GDM1 (cell line): ENCODE results near the gene MCOLN1.
"Not testable (repeated sequence)": the region's sequence is repeated elsewhere in the genome, so short reads cannot be mapped to it uniquely, and the experiment has no call there.

Source experiments
- DNase-seq: peaks from one replicate; lab custom pipeline; 2025; lab: John Stamatoyannopoulos, UW

Gene MCOLN1

DNA sequence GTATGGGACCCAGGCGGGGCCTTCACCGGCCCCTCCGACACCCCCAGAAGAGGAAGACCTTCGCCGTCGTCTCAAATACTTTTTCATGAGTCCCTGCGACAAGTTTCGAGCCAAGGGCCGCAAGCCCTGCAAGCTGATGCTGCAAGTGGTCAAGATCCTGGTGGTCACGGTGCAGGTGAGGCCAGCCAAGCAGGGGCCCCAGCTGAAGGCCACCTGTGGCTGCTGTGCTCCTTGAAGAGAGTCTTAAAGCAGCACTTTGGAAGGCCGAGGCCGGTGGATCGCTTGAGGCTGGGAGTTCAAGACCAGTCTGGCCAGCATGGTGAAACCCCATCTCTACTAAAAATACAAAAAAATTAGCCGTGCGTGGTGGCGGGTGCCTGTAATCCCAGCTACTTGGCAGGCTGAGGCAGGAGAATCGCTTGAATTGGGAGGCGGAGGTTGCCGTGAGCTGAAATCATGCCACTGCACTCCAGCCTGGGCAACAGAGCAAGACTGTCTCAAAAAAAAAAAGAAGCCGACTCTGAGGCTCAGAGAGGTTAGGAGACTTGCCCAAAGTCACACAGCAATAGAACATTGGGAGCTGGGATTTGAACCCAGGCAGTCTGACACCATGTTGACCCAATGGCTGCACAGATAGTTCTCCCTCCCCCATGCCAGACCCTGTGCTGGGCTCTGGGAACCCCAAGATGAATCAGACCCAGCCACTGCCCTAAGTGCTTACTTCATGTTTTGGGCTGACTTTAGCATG, 2.7 kb downstream of the MCOLN1 start:
- no peak for DNase-seq

DNA sequence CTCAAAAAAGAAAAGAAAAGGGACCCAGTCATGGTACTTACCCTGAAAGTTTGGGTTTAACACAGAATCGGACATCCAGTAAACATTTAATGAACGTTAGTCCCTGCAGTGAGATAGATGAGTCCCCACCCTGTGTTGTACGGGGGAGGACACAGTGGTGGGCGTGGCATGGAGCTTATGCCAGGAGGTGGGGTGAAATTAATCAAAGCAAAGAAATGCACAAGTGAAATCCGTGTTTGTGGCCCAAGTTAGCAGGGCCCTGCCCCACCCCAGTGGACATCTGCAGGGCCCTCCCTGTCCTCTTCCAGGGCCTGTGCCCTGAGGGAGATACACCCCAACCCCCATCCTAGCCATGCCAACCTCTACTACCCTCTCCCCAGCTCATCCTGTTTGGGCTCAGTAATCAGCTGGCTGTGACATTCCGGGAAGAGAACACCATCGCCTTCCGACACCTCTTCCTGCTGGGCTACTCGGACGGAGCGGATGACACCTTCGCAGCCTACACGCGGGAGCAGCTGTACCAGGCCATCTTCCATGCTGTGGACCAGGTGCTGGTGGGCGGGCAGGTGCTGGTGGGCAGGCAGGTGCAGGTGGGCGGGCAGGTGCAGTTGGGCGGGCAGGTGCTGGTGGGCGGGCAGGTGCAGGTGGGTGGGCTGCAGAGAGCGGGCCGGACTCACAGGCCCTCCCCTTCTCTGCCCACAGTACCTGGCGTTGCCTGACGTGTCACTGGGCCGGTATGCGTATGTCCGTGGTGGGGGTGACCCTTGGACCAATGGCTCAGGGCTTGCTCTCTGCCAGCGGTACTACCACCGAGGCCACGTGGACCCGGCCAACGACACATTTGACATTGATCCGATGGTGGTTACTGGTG, 3.9 kb downstream of the MCOLN1 start:
- no peak for DNase-seq

DNA sequence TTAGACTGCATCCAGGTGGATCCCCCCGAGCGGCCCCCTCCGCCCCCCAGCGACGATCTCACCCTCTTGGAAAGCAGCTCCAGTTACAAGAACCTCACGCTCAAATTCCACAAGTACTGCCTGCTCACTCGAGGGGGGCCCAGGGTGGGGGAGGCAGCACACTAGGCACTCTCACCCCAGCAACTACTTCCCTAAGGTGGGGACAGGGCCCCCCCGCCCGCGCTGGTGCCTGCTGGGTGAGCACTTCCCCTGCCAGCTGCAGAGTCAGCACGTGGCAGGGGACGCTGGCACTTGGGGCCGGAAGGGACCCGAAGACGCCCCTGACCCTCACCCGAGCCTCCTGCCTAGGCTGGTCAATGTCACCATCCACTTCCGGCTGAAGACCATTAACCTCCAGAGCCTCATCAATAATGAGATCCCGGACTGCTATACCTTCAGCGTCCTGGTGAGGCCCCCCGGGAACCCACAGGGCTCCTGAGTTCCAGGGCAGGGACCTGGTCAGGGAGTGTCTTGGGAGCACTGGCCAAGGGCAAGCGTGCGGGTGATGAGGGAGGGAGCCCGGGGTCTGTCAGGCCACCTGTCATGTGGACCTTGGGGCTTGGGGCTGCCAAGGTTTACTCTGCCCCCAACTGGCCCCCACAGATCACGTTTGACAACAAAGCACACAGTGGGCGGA, 5.2 kb downstream of the MCOLN1 start:
- DNase-seq, result no peak

GRCh38 chr19:7528192-7528519, 5.7 kb downstream of the MCOLN1 start:
- no peak for DNase-seq

DNA sequence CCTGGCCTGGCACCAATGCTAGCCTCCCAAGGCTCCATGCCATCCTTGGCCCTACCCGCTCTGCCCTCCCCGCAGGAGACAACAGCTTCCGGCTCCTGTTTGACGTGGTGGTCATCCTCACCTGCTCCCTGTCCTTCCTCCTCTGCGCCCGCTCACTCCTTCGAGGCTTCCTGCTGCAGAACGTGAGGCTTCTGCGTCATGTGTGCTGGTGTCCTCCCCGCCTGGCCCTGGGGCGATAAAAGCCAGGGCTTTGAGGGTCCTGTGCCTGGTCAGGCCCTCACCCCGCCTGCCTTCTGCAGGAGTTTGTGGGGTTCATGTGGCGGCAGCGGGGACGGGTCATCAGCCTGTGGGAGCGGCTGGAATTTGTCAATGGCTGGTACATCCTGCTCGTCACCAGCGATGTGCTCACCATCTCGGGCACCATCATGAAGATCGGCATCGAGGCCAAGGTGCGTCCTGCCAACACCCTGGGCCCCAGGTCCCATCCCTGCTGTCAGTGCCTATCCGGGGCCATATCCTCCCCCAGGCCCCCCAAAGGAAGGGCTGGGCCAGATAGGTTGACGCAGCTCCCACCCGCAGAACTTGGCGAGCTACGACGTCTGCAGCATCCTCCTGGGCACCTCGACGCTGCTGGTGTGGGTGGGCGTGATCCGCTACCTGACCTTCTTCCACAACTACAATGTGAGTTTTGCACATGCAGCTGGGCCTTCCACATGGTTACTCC, 6.3 kb downstream of the MCOLN1 start:
- DNase-seq, result no peak

GRCh38 chr19:7529246-7529600, 6.8 kb downstream of the MCOLN1 start:
- DNase-seq, result no peak

DNA sequence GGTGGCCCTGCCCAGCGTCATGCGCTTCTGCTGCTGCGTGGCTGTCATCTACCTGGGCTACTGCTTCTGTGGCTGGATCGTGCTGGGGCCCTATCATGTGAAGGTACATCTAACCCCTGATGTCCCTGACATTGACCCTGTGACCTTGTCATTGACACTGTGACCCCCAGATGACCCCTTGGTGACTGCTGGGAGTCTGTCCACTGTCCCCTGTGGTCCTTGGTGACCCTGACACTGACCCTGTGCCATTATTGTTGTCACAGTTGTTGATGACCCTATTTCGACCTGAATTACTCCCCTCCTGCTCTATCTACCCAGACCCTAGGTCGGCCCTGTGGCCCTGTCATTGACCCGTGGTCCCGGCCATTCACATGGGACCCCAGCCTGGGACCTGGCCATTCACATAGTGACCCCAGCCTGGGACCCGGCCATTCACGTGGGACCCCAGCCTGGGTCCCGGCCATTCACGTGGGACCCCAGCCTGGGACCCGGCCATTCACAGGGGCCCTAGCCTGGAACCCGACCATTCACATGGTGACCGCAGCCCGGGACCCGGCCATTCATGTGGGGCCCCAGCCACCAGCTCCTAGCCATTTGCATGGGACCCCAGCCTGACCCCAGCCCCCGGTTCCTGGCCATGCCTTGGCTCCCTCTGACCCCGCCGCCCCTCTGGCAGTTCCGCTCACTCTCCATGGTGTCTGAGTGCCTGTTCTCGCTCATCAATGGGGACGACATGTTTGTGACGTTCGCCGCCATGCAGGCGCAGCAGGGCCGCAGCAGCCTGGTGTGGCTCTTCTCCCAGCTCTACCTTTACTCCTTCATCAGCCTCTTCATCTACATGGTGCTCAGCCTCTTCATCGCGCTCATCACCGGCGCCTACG, 7.4 kb downstream of the MCOLN1 start:
- DNase-seq, result no peak

GRCh38 chr19:7533281-7533885, 11.0 kb downstream of the MCOLN1 start:
- no peak for DNase-seq

GRCh38 chr19:7533925-7534480, 11.6 kb downstream of the MCOLN1 start:
- peak; percentile 68 for DNase-seq

- DNase-seq, result no peak
These were observed 12.2 kb downstream of the MCOLN1 start for GRCh38 chr19:7534531-7535046.

DNA sequence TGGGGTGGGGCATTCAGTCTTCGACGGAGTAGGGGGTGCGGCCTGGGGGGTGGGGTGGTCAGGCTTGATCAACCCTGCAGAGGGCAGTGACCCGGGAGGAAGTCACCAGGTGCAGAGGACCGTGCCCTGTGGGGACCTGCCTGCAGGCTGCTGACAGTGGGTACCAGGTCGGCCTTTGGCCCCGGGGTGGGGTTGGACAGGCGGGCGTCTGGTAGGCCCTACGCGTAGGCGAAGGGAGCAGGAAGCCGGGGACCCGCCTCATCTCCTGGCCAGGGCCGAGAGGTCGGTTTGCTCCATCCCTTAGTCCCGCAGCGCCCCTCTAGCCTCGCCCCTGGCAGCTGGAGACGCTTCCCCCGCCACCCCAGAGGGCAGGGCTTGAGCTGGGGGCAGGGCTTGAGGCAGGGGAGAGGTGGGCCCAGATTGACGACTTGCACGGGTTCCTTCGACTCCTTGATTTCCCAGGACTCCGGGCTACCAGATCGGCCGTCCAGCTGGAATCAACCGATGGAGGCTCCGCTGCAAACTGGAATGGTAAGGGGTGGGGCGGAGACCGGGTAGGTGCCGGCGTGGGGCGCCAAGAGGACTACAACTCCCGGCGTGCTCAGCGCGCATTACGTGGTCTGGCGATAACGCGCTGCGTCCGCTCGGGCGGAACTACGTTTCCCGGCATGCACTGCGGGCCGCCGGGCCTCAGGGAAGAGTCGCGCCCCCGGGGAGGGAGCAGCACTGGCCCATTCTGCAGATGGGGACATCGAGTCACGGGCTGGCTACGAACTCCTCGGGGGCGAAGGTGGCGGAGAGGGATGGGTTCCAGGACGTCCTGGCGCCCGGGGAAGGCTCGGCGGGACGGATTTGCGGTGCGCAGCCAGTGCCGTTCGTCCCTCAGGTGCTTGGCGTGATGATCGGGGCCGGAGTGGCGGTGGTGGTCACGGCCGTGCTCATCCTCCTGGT, 12.9 kb downstream of the MCOLN1 start, which contains the start of gene PNPLA6:
PNPLA6 (plus strand) TSS at position 671 of the 951 bp plus-strand sequence; CDS start at position 743, 72 bp downstream.
- DNase-seq, result peak; percentile 86

DNA sequence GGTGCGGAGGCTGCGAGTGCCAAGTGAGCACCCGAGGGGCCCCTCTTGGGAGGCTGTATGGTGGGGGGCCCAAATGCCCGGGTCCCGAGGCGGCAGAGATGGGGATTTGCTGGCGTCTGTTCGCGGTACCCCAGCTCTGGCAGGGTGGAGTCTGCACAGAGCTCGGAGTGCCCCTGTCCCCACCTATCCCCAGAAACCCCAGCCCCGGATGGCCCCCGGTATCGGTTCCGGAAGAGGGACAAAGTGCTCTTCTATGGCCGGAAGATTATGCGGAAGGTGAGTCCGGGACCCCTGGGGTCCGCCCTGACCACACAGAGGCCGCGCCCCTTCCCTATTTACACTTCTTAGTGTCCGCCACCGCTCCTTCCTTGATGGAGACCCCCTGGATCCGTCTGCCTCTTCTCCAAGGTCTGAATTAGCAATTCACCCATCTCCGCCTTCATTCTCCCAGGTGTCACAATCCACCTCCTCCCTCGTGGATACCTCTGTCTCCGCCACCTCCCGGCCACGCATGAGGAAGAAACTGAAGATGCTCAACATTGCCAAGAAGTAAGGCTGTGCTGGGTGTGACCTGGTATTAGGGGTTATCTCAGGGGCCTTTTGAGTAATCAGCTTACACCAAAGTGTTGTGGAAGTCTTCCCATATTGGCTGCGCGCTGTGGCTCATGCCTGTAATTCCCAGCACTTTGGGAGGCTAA, 13.7 kb downstream of the MCOLN1 start:
- no peak for DNase-seq

DNA sequence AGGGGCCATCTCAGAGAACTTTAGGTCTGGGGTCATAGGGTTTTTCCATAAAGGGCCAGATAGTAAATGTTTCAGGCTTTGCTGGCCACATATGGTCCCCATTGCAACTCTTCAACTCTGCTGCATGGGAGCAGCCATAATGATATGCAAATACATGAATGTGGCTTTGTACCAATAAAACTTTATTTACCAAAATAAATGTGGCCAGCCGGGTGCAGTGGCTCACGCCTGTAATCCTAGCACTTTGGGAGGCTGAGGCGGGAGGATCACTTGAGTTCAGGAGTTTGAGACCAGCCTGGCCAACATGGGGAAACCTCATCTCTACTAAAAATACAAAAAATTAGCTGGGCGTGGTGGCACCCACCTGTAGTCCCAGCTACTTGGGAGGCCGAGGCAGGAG, 16.6 kb downstream of the MCOLN1 start:
- DNase-seq, result not testable (repeated sequence)

DNA sequence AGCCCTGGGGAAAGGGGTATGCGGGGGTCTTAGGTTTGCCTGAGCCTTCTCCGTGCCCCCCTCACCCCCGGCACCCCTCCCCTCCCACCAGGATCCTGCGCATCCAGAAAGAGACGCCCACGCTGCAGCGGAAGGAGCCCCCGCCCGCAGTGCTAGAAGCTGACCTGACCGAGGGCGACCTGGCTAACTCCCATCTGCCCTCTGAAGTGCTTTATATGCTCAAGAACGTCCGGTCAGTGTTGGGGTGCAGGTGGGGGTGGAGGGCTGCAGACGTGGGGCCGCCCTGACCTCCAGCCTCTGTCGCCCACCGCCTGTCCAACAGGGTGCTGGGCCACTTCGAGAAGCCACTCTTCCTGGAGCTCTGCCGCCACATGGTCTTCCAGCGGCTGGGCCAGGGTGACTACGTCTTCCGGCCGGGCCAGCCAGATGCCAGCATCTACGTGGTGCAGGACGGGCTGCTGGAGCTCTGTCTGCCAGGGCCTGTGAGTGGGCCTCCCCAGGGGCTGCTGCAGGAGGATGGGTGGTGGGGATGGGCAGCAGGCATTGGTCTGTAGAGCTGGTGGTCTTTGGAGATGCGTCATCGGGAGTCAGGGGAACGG, 17.5 kb downstream of the MCOLN1 start:
- no peak for DNase-seq

DNA sequence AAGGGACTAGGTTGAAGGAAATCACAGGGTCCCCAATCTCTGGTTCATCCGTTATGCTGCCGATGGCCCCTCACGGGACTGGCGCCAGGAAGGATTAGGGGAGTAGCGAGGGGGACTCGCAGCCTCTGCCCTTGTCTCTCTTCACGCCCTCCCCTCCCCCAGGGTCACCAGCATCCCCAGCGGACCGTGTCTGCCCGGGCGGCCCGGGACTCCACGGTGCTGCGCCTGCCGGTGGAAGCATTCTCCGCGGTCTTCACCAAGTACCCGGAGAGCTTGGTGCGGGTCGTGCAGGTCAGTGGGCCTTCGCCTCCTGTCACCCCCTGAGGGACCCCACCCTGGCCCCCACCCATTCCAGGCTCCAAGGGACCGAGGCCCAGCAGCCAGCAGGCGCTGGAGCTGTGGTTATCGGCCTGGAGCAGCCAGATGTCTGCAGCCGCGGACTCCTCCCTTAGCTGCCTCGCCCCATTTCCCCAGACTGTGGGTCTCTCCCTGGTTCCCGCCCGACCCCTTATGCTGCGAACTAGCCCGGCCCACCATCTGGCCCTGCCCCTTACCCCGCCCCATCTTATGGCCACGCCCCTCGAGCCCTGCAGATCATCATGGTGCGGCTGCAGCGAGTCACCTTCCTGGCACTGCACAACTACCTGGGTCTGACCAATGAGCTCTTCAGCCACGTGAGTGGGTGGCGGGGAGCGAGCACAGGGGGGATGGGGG, 18.5 kb downstream of the MCOLN1 start:
- DNase-seq, result no peak

GRCh38 chr19:7541475-7541824, 19.0 kb downstream of the MCOLN1 start:
- DNase-seq, result no peak

DNA sequence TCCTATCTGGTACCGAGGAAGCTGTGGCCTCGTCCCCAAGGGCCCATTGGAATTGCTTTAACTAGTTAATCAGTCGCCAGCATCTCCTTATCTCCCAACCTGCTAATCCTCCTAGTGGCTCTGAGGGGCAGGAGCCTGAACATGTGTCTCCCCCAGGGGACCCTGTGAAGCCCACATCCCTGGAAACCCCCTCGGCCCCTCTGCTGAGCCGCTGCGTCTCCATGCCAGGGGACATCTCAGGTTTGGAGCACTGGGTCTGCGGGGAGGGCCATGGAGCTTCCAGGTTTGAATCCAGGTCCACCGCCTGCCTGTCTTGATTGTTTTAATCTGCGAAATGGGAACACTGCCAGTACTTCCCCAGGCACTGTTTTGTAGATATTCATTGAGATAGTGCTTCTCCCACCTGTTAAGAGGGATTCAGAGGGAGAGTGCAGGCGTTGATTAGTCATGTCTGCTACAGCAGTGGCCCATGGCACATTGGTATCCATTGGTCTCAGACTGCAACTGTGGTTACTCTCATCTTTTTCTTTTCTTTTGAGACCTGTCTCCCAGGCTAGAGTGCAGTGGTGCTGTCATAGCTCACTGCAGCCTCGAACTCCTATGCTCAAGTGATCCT, 19.5 kb downstream of the MCOLN1 start:
- no peak for DNase-seq
